Naive thymus-derived CD4-positive, alpha-beta T cell (primary cell): Measurements from ENCODE around the gene ACADM. TPM values are rescaled to one million over a fixed set of nuclear protein-coding genes. Genes with fewer than 3 reads are reported as not detected.
A peak's percentile ranks its signal among the peaks of the same experiment; 100 is the strongest.

Source experiments
- ATAC-seq: fragments of 150-1000 bp; cut with Tn5 transposase; 2 replicates; pipeline ENCODE4 v1.10.0; 2021; ENCODE audit warnings: mild to moderate bottlenecking, moderate library complexity
- CTCF ChIA-PET: fragments of 350-600 bp; sonication (Branson Sonifier 250); formaldehyde crosslinking; loops from one replicate; lab custom pipeline; 2021; ENCODE audit warnings: antibody characterized with exemption; lab: Charles Lee
- POLR2A ChIA-PET: fragments of 350-600 bp; sonication (Branson Sonifier 250); formaldehyde crosslinking; loops from one replicate; lab custom pipeline; 2021; ENCODE audit warnings: antibody characterized with exemption, inconsistent platforms; lab: Charles Lee
- DNase-seq, 9 donors: peaks; one replicate each; pipeline versions ENCODE4 v3.0.0 to v3.0.0-alpha.2; 2020 to 2022; ENCODE audit warnings: mixed read lengths in 1 of 9
- H3K27ac ChIP-seq: one replicate; pipeline ENCODE4 v1.7.0; 2013; ENCODE audit warnings: mild to moderate bottlenecking, low read depth, low read length, moderate library complexity
- H3K27me3 ChIP-seq, 2 donors: one replicate each; pipeline ENCODE4 v1.7.0; 2013; ENCODE audit warnings: low read length in 2 of 2, mild to moderate bottlenecking in 2 of 2, moderate library complexity in 2 of 2; ENCODE audit not compliant: control insufficient read depth in 2 of 2, insufficient read depth in 2 of 2
- H3K36me3 ChIP-seq, 3 experiments: 1 replicate in 2 of 3; 2 replicates in 1 of 3; pipeline ENCODE4 v1.7.0; 2013; ENCODE audit warnings: low read length in 3 of 3, mild to moderate bottlenecking in 3 of 3, moderate library complexity in 1 of 3; ENCODE audit not compliant: insufficient read depth in 3 of 3, control insufficient read depth in 2 of 3
- H3K4me1 ChIP-seq, 2 donors: one replicate each; pipeline ENCODE4 v1.7.0; 2013; ENCODE audit warnings: low read length in 2 of 2, mild to moderate bottlenecking in 2 of 2, moderate library complexity in 1 of 2; ENCODE audit not compliant: control insufficient read depth in 2 of 2, insufficient read depth in 2 of 2
- H3K4me3 ChIP-seq: 2 replicates; pipeline ENCODE4 v1.7.0; 2013; ENCODE audit warnings: mild to moderate bottlenecking, low read length
- H3K9me3 ChIP-seq, 3 experiments: 1 replicate in 2 of 3; 2 replicates in 1 of 3; pipeline ENCODE4 v1.7.0; 2013; ENCODE audit warnings: low read length in 3 of 3; ENCODE audit not compliant: control insufficient read depth in 2 of 3
- H3K27ac Mint-ChIP-seq, 9 donors: one replicate each; pipeline ENCODE4 v1.8.0; 2020 to 2022; ENCODE audit warnings: mixed read lengths in 9 of 9, mild to moderate bottlenecking in 8 of 9, moderate library complexity in 5 of 9, inconsistent platforms in 2 of 9
- H3K27me3 Mint-ChIP-seq, 5 donors: one replicate each; pipeline ENCODE4 v1.8.0; 2021 to 2022; ENCODE audit warnings: mixed read lengths in 5 of 5, mild to moderate bottlenecking in 1 of 5
- H3K36me3 Mint-ChIP-seq, 5 donors: one replicate each; pipeline ENCODE4 v1.8.0; 2020 to 2022; ENCODE audit warnings: mixed read lengths in 5 of 5, mild to moderate bottlenecking in 3 of 5, inconsistent platforms in 1 of 5
- H3K4me1 Mint-ChIP-seq, 7 donors: one replicate each; pipeline ENCODE4 v1.8.0; 2020 to 2022; ENCODE audit warnings: mixed read lengths in 7 of 7, mild to moderate bottlenecking in 3 of 7, inconsistent platforms in 1 of 7
- H3K4me3 Mint-ChIP-seq, 10 donors: one replicate each; pipeline ENCODE4 v1.8.0; 2020 to 2022; ENCODE audit warnings: mild to moderate bottlenecking in 10 of 10, mixed read lengths in 10 of 10, moderate library complexity in 6 of 10, inconsistent platforms in 2 of 10
- H3K9me3 Mint-ChIP-seq, 11 donors: one replicate each; pipeline ENCODE4 v1.8.0; 2020 to 2022; ENCODE audit warnings: mixed read lengths in 11 of 11, mild to moderate bottlenecking in 4 of 11, inconsistent platforms in 1 of 11, moderate library complexity in 1 of 11
- intact Hi-C, 2 donors: fragments of 100-400 bp; cut with micrococcal nuclease; formaldehyde crosslinking; loops; one replicate each; pipeline ENCODE4 v1.15.1; 2023
- polyA plus RNA-seq, 2 donors: library from polyadenylated mRNA; unstranded; fragments of 300-500 nt; fragmentation: Illumina TruSeq; gene quantifications; one replicate each; pipeline ENCODE4 v1.2.3, GENCODE V29; 2021
- total RNA-seq, 6 experiments: library from RNA in 5 of 6; stranded (reverse) in 5 of 6; gene quantifications; 1 replicate in 5 of 6; 2 replicates in 1 of 6; pipeline ENCODE4 v1.2.3 and lab custom pipeline; 2021 to 2026

ACADM gene
- total and polyA plus RNA-seq, 7 experiments from 2014 or later: 11.1 to 67.0 (median 34.9) TPM

DNA sequence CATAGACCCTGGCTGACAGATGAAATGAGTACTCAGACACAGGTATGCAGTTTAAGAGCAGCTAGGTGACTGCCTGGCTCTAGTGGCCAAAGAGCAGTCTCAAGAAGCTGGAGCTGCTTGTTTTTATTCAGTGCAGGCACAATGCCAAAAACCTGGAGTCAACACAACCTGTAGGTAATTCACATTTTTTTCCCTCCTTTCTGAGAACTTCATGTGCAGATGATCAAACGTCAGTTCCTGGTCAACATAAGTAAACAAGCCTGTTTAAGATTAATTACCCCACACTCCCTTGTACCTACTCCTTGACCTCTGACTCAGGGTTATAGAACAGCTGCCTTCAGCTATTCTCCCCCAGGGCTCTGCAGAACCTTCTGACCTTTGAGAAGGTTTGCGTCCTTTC, 17.3 kb upstream of the ACADM start:
- peaks cover 0 to 7% (median 2%) of the 10 kb centered on the region in 11 donors for H3K9me3 Mint-ChIP-seq
- no peaks in the 10 kb centered on the region for H3K9me3 ChIP-seq
- no peaks in the 10 kb centered on the region for H3K4me1 ChIP-seq
- H3K27me3 ChIP-seq: no peaks in the 10 kb centered on the region
- no peak for DNase-seq
- ChIA-PET CTCF (no interaction called here), POLR2A (no interaction called here)
- ATAC-seq: no peak
- H3K4me1 Mint-ChIP-seq: no peaks in the 10 kb centered on the region
- peaks cover 5 to 29% (median 16%) of the 10 kb centered on the region in 5 donors for H3K27me3 Mint-ChIP-seq
- no peak overlapping the region for H3K27ac Mint-ChIP-seq
- H3K36me3 ChIP-seq: no peaks in the 10 kb centered on the region
- no peak overlapping the region for H3K4me3 ChIP-seq
- H3K27ac ChIP-seq: no peak overlapping the region
- intact Hi-C loops: no loop called here
- H3K4me3 Mint-ChIP-seq: no peak overlapping the region
- H3K36me3 Mint-ChIP-seq: no peaks in the 10 kb centered on the region

DNA sequence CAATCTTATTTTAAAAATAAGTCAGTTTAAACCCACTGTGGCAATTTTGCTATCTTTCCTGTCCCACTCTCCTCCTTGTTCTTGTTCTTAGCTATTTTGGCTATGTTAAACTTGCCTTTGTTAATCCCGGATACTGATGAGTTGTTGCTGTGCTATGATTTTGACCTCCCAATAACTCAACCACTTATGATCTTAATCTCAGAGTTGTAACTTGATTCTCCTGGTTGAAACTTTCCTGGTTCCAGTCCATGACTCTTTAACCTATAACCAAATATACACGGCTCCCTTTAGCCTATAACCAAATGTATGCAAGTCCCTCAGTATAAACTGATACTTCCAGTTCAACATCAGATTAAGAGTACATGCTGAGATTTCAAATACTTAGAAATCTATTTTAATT, 15.6 kb upstream of the ACADM start:
- no peak overlapping the region for H3K4me3 ChIP-seq
- ATAC-seq (no peak), DNase-seq (no peak)
- no peaks in the 10 kb centered on the region for H3K4me1 ChIP-seq
- peaks cover 0 to 3% (median 0%) of the 10 kb centered on the region in 5 donors for H3K36me3 Mint-ChIP-seq
- no peaks in the 10 kb centered on the region for H3K36me3 ChIP-seq
- H3K27me3 Mint-ChIP-seq: peaks cover 5 to 38% (median 20%) of the 10 kb centered on the region in 5 donors
- H3K27ac ChIP-seq: no peak overlapping the region
- intact Hi-C loops: no loop called here
- no peaks in the 10 kb centered on the region for H3K27me3 ChIP-seq
- H3K4me3 Mint-ChIP-seq: no peak overlapping the region
- no peaks in the 10 kb centered on the region for H3K9me3 ChIP-seq
- no peak overlapping the region for H3K27ac Mint-ChIP-seq
- H3K4me1 Mint-ChIP-seq: no peaks in the 10 kb centered on the region
- POLR2A ChIA-PET: no interaction called here
- H3K9me3 Mint-ChIP-seq: peaks cover 0 to 7% (median 2%) of the 10 kb centered on the region in 11 donors
- CTCF ChIA-PET: no interaction called here

DNA sequence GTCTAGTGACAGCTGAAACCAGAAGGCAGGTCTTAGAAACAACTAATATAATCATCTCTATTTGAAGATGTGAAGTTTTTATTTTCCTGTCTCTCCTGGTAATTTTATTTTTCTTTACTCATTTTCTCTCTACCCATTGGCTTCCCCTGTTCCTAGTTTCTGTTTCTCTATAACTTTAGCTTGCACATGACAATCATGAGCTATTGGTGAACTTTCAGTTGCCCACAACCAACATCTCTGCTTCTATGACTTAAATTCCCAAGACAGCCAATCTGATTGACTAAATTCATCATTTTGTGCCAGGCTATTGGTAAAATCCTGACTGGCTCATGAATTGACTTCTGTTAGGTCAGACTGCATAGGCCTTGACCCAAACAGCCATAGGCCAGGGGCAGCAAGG, 13.7 kb upstream of the ACADM start:
- DNase-seq (no peak), ATAC-seq (no peak)
- Mint-ChIP-seq H3K4me1 (no peaks in the 10 kb centered on the region), H3K27me3 (peaks cover 7 to 38% (median 20%) of the 10 kb centered on the region in 5 donors), H3K36me3 (peaks cover 0 to 3% (median 0%) of the 10 kb centered on the region in 5 donors), H3K4me3 (no peak overlapping the region), H3K9me3 (peaks cover 0 to 7% (median 2%) of the 10 kb centered on the region in 11 donors), H3K27ac (no peak overlapping the region)
- ChIA-PET CTCF (no interaction called here), POLR2A (no interaction called here)
- Histone ChIP-seq H3K9me3 (no peaks in the 10 kb centered on the region), H3K4me3 (no peak overlapping the region), H3K27me3 (no peaks in the 10 kb centered on the region), H3K36me3 (no peaks in the 10 kb centered on the region), H3K27ac (no peak overlapping the region), H3K4me1 (no peaks in the 10 kb centered on the region)
- intact Hi-C loops: no loop called here

DNA sequence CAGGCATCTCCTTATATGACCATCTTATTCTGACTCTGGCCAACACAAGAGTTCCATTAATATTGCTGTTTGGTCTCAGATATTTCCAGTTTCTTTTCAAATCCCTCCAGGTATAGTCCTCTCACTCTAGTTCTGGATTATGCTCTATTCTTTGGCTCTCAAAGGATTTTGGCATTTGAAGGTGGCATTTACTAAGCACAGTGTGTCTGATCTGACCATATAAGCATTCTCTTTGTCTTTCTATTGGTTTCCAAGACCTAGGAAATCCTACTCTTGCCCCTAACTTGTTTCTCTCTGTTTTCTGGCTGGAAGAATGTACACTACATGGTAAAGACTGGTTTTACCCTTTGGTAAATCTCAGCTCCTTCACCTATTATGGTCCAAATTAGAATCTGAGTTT, 12.7 kb upstream of the ACADM start:
- Mint-ChIP-seq H3K27me3 (peaks cover 0 to 33% (median 24%) of the 10 kb centered on the region in 5 donors), H3K4me1 (no peaks in the 10 kb centered on the region), H3K27ac (no peak overlapping the region), H3K4me3 (no peak overlapping the region), H3K36me3 (peaks cover 0 to 3% (median 0%) of the 10 kb centered on the region in 5 donors), H3K9me3 (peaks cover 0 to 7% (median 2%) of the 10 kb centered on the region in 11 donors)
- intact Hi-C loops: no loop called here
- Histone ChIP-seq H3K36me3 (no peaks in the 10 kb centered on the region), H3K4me3 (no peak overlapping the region), H3K9me3 (no peaks in the 10 kb centered on the region), H3K27ac (no peak overlapping the region), H3K4me1 (no peaks in the 10 kb centered on the region), H3K27me3 (no peaks in the 10 kb centered on the region)
- ATAC-seq (no peak), DNase-seq (no peak)
- POLR2A ChIA-PET: interaction anchor here (0.7 kb wide), 1 partner anchor 85 kb away, joined by 3 read pairs; the partner anchor contains the start of gene MSH4
- CTCF ChIA-PET: interaction anchor here (0.6 kb wide), 1 partner anchor 33 kb away, joined by 3 read pairs; no protein-coding TSS in a partner anchor

DNA sequence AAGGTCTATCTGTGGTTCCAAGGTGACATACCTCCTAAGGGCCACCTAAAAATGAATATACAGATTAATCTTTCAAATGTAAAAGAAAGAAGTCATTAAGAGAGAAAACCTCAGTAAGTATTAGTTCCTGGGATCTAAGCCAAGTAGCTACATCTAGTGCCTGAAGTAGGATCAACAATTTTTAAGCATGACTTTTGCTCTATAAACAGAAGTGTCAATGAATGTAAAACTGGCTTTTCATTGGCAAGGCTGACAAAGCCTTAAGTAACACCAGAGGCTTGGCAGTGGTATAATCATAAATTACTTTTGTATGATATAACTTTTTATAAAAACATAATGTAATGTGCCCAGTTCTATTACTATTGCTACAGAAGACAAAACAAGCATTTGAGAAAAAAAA, 12.2 kb upstream of the ACADM start:
- Histone ChIP-seq H3K27me3 (no peaks in the 10 kb centered on the region), H3K27ac (no peak overlapping the region), H3K4me3 (no peak overlapping the region), H3K36me3 (no peaks in the 10 kb centered on the region), H3K9me3 (no peaks in the 10 kb centered on the region), H3K4me1 (no peaks in the 10 kb centered on the region)
- H3K36me3 Mint-ChIP-seq: peaks cover 0 to 3% (median 0%) of the 10 kb centered on the region in 5 donors
- ATAC-seq: no peak
- H3K27ac Mint-ChIP-seq: no peak overlapping the region
- CTCF ChIA-PET: interaction anchor here (0.6 kb wide), 1 partner anchor 33 kb away, joined by 3 read pairs; no protein-coding TSS in a partner anchor
- H3K4me3 Mint-ChIP-seq: no peak overlapping the region
- H3K27me3 Mint-ChIP-seq: peaks cover 0 to 32% (median 24%) of the 10 kb centered on the region in 5 donors
- POLR2A ChIA-PET: interaction anchor here (0.7 kb wide), 1 partner anchor 84 kb away, joined by 3 read pairs; the partner anchor contains the start of gene MSH4
- peaks cover 0 to 6% (median 2%) of the 10 kb centered on the region in 11 donors for H3K9me3 Mint-ChIP-seq
- H3K4me1 Mint-ChIP-seq: no peaks in the 10 kb centered on the region
- intact Hi-C loops: no loop called here
- no peak for DNase-seq

DNA sequence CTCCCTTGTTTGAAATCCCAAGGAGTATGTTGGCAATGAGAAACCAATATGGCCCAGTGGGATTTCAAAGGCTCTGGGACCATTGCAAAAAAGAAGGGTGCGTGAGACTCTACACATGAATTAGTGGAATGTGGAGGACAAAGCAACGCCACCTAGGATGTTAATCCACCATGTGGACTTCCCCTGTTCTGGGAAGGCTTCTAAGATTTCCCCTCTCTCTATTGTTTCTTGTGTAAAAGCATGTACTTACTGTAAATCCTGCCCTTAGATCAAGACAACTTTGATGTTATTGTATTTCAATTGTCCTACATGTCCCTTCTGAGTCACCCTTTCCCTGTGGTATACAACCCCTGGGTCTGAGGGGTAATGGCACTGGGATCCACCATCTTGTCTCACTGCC, 4.7 kb upstream of the ACADM start:
- Histone ChIP-seq H3K9me3 (no peaks in the 10 kb centered on the region), H3K36me3 (peaks cover 0 to 8% (median 0%) of the 10 kb centered on the region in 3 experiments), H3K4me3 (no peak overlapping the region), H3K4me1 (no peaks in the 10 kb centered on the region), H3K27ac (no peak overlapping the region), H3K27me3 (no peaks in the 10 kb centered on the region)
- intact Hi-C loops: loop anchor here in 1 of 2 donors (10.0 kb wide), 2 partner anchors 355 to 545 kb away; partner anchors contain the start of gene ST6GALNAC3
- CTCF ChIA-PET: no interaction called here
- Mint-ChIP-seq H3K9me3 (no peaks in the 10 kb centered on the region), H3K4me1 (peaks cover 13 to 38% (median 28%) of the 10 kb centered on the region in 7 donors), H3K27ac (peak overlapping the region in 1 of 9 donors; percentile 32), H3K27me3 (peaks cover 0 to 8% (median 0%) of the 10 kb centered on the region in 5 donors), H3K4me3 (no peak overlapping the region), H3K36me3 (peaks cover 0 to 2% (median 0%) of the 10 kb centered on the region in 5 donors)
- POLR2A ChIA-PET: no interaction called here
- ATAC-seq: no peak
- no peak for DNase-seq

DNA sequence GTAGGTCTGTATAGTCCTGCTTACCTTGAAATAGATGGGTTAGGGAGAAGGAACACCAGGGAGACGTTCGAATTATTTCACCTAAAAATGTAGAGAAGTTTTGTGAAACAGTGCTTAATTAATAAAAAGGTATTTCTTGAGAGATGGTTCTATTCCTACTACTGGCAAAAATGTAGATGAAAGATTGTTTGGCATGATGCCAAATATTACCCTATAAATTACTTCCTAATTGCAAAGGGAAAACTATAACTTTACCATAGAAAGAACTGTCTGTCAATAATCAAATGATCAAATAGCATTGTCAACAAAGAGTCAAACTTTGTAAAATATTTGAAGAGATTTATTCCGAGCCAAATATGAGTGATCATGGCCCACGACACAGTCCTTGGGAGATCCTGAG, 4.2 kb upstream of the ACADM start:
- no peak for DNase-seq
- POLR2A ChIA-PET: no interaction called here
- Histone ChIP-seq H3K9me3 (no peaks in the 10 kb centered on the region), H3K36me3 (peaks cover 0 to 9% (median 0%) of the 10 kb centered on the region in 3 experiments), H3K4me3 (no peak overlapping the region), H3K4me1 (peaks cover 0 to 2% of the 10 kb centered on the region in 2 donors), H3K27ac (no peak overlapping the region), H3K27me3 (no peaks in the 10 kb centered on the region)
- no peak for ATAC-seq
- no peaks in the 10 kb centered on the region for H3K9me3 Mint-ChIP-seq
- peaks cover 0 to 2% (median 0%) of the 10 kb centered on the region in 5 donors for H3K36me3 Mint-ChIP-seq
- peaks cover 0 to 8% (median 0%) of the 10 kb centered on the region in 5 donors for H3K27me3 Mint-ChIP-seq
- intact Hi-C loops: loop anchor here in 1 of 2 donors (10.0 kb wide), 2 partner anchors 354 to 544 kb away; partner anchors contain the start of gene ST6GALNAC3
- H3K4me1 Mint-ChIP-seq: peaks cover 14 to 40% (median 33%) of the 10 kb centered on the region in 7 donors
- H3K27ac Mint-ChIP-seq: peak overlapping the region in 8 of 9 donors; percentile 9 to 78 (median 48)
- peak overlapping the region in 2 of 10 donors; percentile 28 to 39 for H3K4me3 Mint-ChIP-seq
- CTCF ChIA-PET: no interaction called here
